WTC11 (cell line): ENCODE results near the gene ADAM33.

ENCODE experiments used
- ELF4 ChIP-seq: sonication (generic); formaldehyde crosslinking; IDR thresholded peaks from 2 replicates; pipeline ENCODE4 v1.8.1; 2022; ENCODE audit warnings: low read depth, mild to moderate bottlenecking, moderate library complexity, missing genetic modification reagents
- SP1 ChIP-seq: sonication (generic); formaldehyde crosslinking; conservative IDR thresholded peaks from 2 replicates; pipeline ENCODE4 v1.8.1; 2022; ENCODE audit warnings: missing genetic modification reagents
- ZNF416 ChIP-seq: fragments of 250-450 bp; sonication (Bioruptor Pico); IDR thresholded peaks from 2 replicates; pipeline ENCODE4 v1.9.0; 2021; ENCODE audit warnings: mild to moderate bottlenecking, inconsistent platforms
- TF ChIP-seq, protein P1 (sequence below): fragments of 200-600 bp; IDR thresholded peaks from 2 replicates; pipeline ENCODE4 v1.8.0; 2022; ENCODE audit warnings: antibody characterized with exemption

DNA sequence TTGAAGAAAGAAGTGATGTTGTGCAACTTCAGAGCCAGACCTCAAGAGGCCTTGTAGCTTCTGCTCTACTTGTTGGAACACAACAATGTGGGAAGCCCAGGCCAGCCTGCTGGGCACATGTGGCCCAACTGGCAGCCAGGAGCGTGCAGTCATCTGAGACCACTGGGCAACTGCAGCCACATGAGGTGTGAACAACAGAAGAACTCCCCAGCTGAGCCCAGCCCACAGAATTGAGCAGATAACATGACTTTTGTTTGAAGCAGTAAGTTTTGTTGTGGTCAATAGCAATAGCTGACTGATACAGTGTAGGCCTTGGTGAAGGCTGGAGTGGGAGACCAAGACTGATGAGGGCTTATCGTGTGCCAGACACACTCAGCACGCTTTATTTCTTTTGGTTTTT, 8.6 kb upstream of the ADAM33 start:
- TF ChIP-seq ELF4 (CRISPR knock-in tag) = no peak
- TF ChIP-seq SP1 = no peak
- TF ChIP-seq, protein P1, sequence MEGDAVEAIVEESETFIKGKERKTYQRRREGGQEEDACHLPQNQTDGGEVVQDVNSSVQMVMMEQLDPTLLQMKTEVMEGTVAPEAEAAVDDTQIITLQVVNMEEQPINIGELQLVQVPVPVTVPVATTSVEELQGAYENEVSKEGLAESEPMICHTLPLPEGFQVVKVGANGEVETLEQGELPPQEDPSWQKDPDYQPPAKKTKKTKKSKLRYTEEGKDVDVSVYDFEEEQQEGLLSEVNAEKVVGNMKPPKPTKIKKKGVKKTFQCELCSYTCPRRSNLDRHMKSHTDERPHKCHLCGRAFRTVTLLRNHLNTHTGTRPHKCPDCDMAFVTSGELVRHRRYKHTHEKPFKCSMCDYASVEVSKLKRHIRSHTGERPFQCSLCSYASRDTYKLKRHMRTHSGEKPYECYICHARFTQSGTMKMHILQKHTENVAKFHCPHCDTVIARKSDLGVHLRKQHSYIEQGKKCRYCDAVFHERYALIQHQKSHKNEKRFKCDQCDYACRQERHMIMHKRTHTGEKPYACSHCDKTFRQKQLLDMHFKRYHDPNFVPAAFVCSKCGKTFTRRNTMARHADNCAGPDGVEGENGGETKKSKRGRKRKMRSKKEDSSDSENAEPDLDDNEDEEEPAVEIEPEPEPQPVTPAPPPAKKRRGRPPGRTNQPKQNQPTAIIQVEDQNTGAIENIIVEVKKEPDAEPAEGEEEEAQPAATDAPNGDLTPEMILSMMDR = no peak
- TF ChIP-seq ZNF416 (CRISPR knock-in tag) = no peak
